ENCODE measurements around the gene PARD3B. TPM values are rescaled to one million over a fixed set of nuclear protein-coding genes. Genes with fewer than 3 reads are reported as not detected.

The PARD3B gene
- total RNA-seq, 2 donors from 2014 or later: 15.0 to 17.8 TPM

DNA sequence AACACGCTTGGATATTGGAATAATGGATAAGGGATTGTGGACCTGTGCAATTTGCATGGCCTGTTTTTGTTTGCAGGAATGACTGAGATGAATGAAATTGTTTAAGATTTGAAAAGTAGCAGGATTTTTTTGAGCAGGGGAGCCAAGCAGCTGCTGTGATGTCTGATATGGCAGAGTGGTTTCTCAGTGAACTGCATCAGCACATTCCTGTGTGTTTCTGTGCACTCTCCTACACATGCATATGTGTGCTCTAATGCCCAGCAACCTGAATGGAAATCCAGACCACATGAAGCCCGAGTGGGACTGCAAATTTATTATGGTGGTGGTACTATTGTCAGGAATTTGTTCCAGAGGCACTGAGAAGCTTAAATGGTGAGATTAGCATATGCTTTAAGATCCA, 161.7 kb downstream of the PARD3B start:
- intact Hi-C loops (cut with DNase I): no loop called here
- H3K27me3 ChIP-seq: no peaks in the 10 kb centered on the region
- no peak overlapping the region for H3K27ac ChIP-seq
- no peak for TF ChIP-seq POLR2A (IDR thresholded peaks at IDR 0.05)
- TF ChIP-seq, protein P1, sequence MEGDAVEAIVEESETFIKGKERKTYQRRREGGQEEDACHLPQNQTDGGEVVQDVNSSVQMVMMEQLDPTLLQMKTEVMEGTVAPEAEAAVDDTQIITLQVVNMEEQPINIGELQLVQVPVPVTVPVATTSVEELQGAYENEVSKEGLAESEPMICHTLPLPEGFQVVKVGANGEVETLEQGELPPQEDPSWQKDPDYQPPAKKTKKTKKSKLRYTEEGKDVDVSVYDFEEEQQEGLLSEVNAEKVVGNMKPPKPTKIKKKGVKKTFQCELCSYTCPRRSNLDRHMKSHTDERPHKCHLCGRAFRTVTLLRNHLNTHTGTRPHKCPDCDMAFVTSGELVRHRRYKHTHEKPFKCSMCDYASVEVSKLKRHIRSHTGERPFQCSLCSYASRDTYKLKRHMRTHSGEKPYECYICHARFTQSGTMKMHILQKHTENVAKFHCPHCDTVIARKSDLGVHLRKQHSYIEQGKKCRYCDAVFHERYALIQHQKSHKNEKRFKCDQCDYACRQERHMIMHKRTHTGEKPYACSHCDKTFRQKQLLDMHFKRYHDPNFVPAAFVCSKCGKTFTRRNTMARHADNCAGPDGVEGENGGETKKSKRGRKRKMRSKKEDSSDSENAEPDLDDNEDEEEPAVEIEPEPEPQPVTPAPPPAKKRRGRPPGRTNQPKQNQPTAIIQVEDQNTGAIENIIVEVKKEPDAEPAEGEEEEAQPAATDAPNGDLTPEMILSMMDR (IDR thresholded peaks at IDR 0.05): no peak
- ATAC-seq (no peak), DNase-seq (no peak)
- WGBS, 2 donors: 20 to 31% methylated on average over 2 of the region's 2 CpGs
- no peak overlapping the region for H3K4me3 ChIP-seq
- H3K36me3 ChIP-seq (replicated peaks in 1 of 2; ENCODE audit: insufficient read depth in 1 of 2, low read depth in 2 of 2): no peaks in the 10 kb centered on the region
- H3K9me3 ChIP-seq: no peaks in the 10 kb centered on the region
- peaks cover 7% of the 10 kb centered on the region for H3K4me1 ChIP-seq

- Histone ChIP-seq H3K27me3 (no peaks in the 10 kb centered on the region), H3K36me3 (replicated peaks in 1 of 2; ENCODE audit: insufficient read depth in 1 of 2, low read depth in 2 of 2) (no peaks in the 10 kb centered on the region), H3K4me1 (no peaks in the 10 kb centered on the region), H3K27ac (no peak overlapping the region), H3K9me3 (no peaks in the 10 kb centered on the region), H3K4me3 (no peak overlapping the region)
- no peak for ATAC-seq
- TF ChIP-seq POLR2A (IDR thresholded peaks at IDR 0.05): no peak
- TF ChIP-seq, protein P1 (IDR thresholded peaks at IDR 0.05): no peak
- intact Hi-C loops (cut with DNase I): no loop called here
- no peak for DNase-seq
- 81 to 90% methylated on average over 5 of the region's 5 CpGs for WGBS, 2 donors
These were observed 167.9 kb downstream of the PARD3B start for GRCh38 chr2:204713211-204713610.

- intact Hi-C loops (cut with DNase I): no loop called here
- DNase-seq (no peak), ATAC-seq (no peak)
- WGBS, 2 donors: 78 to 94% methylated on average over 2 of the region's 2 CpGs
- Histone ChIP-seq H3K4me1 (no peaks in the 10 kb centered on the region), H3K27me3 (no peaks in the 10 kb centered on the region), H3K4me3 (no peak overlapping the region), H3K9me3 (no peaks in the 10 kb centered on the region), H3K27ac (no peak overlapping the region), H3K36me3 (replicated peaks in 1 of 2; ENCODE audit: insufficient read depth in 1 of 2, low read depth in 2 of 2) (no peaks in the 10 kb centered on the region)
- TF ChIP-seq, protein P1 (IDR thresholded peaks at IDR 0.05): no peak
- TF ChIP-seq POLR2A (IDR thresholded peaks at IDR 0.05): no peak
These were observed 170.1 kb downstream of the PARD3B start for GRCh38 chr2:204715361-204715760.

DNA sequence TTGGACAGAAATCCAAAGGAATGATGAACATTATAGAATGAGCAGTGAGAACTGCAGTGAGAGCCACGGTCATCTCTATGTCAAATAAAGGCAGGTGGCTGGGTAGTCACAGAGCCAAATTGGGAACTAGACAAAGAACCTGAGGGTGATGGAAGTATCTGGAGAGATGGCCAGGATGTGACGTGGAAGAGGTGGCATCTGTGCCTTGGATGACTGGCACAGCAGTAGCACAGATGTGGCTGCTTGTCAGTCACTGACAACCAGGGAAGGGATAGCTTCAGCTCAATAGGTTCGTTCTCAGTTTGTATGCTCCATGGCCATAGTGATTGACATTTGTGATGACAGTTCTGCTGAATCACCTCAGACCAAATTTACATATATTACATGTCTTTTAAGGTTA, 172.3 kb downstream of the PARD3B start:
- no peak for ATAC-seq
- WGBS, 2 donors: 89 to 92% methylated on average over 3 of the region's 3 CpGs
- Histone ChIP-seq H3K4me3 (no peak overlapping the region), H3K27ac (no peak overlapping the region), H3K27me3 (no peaks in the 10 kb centered on the region), H3K4me1 (no peaks in the 10 kb centered on the region), H3K9me3 (no peaks in the 10 kb centered on the region), H3K36me3 (replicated peaks in 1 of 2; ENCODE audit: insufficient read depth in 1 of 2, low read depth in 2 of 2) (no peaks in the 10 kb centered on the region)
- TF ChIP-seq POLR2A (IDR thresholded peaks at IDR 0.05): no peak
- TF ChIP-seq, protein P1 (IDR thresholded peaks at IDR 0.05): no peak
- intact Hi-C loops (cut with DNase I): no loop called here
- no peak for DNase-seq

DNA sequence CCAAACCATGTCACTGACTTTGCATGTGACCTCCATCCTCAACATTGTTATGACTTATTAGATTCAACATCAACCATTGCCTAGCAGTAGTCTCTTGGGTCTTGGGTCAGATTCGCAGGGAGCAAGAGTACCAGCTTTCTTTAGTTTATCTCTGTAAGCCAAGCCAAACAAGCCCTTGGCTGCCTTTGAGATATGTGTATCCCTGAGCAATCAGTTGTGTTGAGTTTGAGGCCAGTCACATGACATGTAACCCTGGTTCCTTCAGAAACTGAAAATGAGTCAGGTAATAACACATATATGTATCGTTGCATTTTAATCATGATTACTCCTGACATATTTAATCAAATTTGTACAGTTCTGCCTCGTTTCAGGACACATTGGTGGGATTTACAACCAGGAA, 173.3 kb downstream of the PARD3B start:
- Histone ChIP-seq H3K27ac (no peak overlapping the region), H3K9me3 (no peaks in the 10 kb centered on the region), H3K4me1 (no peaks in the 10 kb centered on the region), H3K27me3 (no peaks in the 10 kb centered on the region), H3K36me3 (replicated peaks in 1 of 2; ENCODE audit: insufficient read depth in 1 of 2, low read depth in 2 of 2) (no peaks in the 10 kb centered on the region), H3K4me3 (no peak overlapping the region)
- DNase-seq (no peak), ATAC-seq (no peak)
- intact Hi-C loops (cut with DNase I): no loop called here
- 61 to 62% methylated on average over 3 of the region's 3 CpGs for WGBS, 2 donors
- TF ChIP-seq POLR2A (IDR thresholded peaks at IDR 0.05): no peak
- TF ChIP-seq, protein P1 (IDR thresholded peaks at IDR 0.05): no peak
